Stomach (tissue), 9 donors: ENCODE results near the gene BIRC7. TPM values are rescaled to one million over a fixed set of nuclear protein-coding genes. Genes with fewer than 3 reads are reported as not detected.
A peak's percentile ranks its signal among the peaks of the same experiment; 100 is the strongest.

Source experiments
- DNase-seq, 2 donors: peaks; one replicate each; pipeline versions ENCODE4 v3.0.0 to v3.0.0-alpha.2; 2013 to 2019
- H3K27ac ChIP-seq, 5 donors: fragments of 200-600 bp in 4 of 5; sonication (generic) in 4 of 5; one replicate each; pipeline ENCODE4 v1.5.1; 2013 to 2019; ENCODE audit warnings: mild to moderate bottlenecking in 1 of 5, moderate library complexity in 1 of 5
- H3K27me3 ChIP-seq, 3 donors: fragments of 200-600 bp; sonication (generic); one replicate each; pipeline ENCODE4 v1.5.1; 2017 to 2019; ENCODE audit warnings: mixed run types in 1 of 3
- H3K36me3 ChIP-seq, 4 donors: fragments of 200-600 bp; sonication (generic); 1 replicate in 3 of 4; 2 replicates in 1 of 4; pipeline ENCODE4 v1.5.1; 2016 to 2019
- H3K4me1 ChIP-seq, 4 donors: fragments of 200-600 bp; sonication (generic); one replicate each; pipeline ENCODE4 v1.5.1; 2016 to 2019
- H3K4me3 ChIP-seq, 4 donors: fragments of 200-600 bp; sonication (generic) in 3 of 4; one replicate each; pipeline ENCODE4 v1.5.1; 2016 to 2019; ENCODE audit warnings: mild to moderate bottlenecking in 1 of 4
- H3K9me3 ChIP-seq, 4 donors: fragments of 200-600 bp; sonication (generic); one replicate each; pipeline ENCODE4 v1.5.1; 2016 to 2019
- CTCF ChIP-seq, 7 experiments: fragments of 450-650 bp in 4 of 7; fragments of 200-600 bp in 3 of 7; sonication (generic) in 3 of 7; IDR thresholded peaks; one replicate each; pipeline ENCODE4 v1.5.1; 2016 to 2019; ENCODE audit warnings: antibody characterized with exemption in 7 of 7, control low read depth in 2 of 7, mild to moderate bottlenecking in 1 of 7
- EP300 ChIP-seq: sonication (generic); formaldehyde crosslinking; IDR thresholded peaks from one replicate; pipeline ENCODE4 v1.6.1; 2017; ENCODE audit warnings: antibody characterized with exemption
- POLR2A ChIP-seq, 4 donors: fragments of 450-650 bp; IDR thresholded peaks; one replicate each; pipeline ENCODE4 v1.6.1; 2016; ENCODE audit warnings: antibody characterized with exemption in 4 of 4, control low read depth in 2 of 4, mild to moderate bottlenecking in 1 of 4, moderate library complexity in 1 of 4
- POLR2AphosphoS5 ChIP-seq, 3 donors: sonication (generic); formaldehyde crosslinking; IDR thresholded peaks; one replicate each; pipeline ENCODE4 v1.6.1; 2016; ENCODE audit warnings: antibody characterized with exemption in 3 of 3
- WGBS, 5 donors: extraction: QIAGEN DNeasy Blood & Tissue Kit in 3 of 5; methylation state at CpG; one replicate each; pipeline versions ENCODE4 v1.1.5 to v1.1.7; 2013 to 2018; 5-methylcytosine and 5-hydroxymethylcytosine counted together
- intact Hi-C: fragments of 100-400 bp; cut with DNase I; formaldehyde crosslinking; loops from one replicate; pipeline ENCODE4 v1.15.1; 2023; ENCODE audit warnings: low total_unique reads
- polyA plus RNA-seq, 3 donors: library from polyadenylated mRNA; stranded (reverse); fragments of 200-250 nt; gene quantifications; one replicate each; pipeline ENCODE4 v1.2.3, GENCODE V29; 2013
- total RNA-seq, 5 donors: library from RNA; depleted of rRNA; stranded (reverse); fragments of >200 nt; gene quantifications; one replicate each; pipeline versions ENCODE4 v1.1.0 to v1.2.3, GENCODE V29; 2014 to 2016
- donor health status: healthy with polysubstance abuse.
- donor health status: Bipolar disorder and iron deficiency.
- donor health status: healthy.

The BIRC7 gene
- total and polyA plus RNA-seq, 8 donors, result not detected

DNA sequence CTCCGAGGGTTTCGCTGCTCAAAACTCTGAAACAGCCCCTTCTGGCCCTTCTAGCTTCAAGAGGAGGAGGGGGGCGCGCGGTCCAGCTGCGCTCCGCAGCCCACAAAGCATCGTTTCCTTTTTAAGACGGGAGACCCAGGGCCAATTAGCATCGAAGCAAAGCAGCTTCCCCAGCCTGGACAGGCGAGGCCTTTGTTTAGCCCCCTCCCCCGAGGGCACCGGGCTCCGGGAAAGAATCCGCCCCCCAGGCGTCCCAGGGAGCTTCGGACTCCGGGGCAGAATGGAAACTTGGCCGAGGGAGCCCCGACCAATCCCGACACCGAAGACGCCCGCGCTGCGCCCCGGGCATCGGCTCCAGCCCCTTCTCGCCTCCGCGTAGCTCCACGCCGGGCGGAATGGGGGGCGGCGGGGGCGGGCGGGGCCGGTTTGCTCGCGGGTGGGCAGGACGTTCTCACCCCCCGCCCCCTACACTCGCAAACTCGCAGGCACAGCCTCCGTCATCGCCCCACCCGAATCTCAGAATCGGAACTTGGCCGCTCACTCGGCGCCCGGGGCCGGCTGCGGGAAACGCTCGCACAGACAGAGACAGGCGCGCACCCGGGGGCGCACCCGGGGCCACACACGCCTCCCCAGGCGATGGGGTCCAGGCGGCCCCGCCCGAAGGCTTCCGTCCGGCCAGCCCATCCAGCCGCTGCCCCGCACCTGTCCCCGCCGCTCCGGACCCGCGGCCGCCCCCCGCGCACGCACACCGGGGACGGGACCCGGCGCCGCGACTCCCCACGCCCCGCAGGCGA is 17.9 kb downstream of the BIRC7 start:
- Histone ChIP-seq H3K27me3 (peaks cover 23 to 94% (median 70%) of the 10 kb centered on the region in 3 donors), H3K4me1 (peaks cover 12 to 20% (median 19%) of the 10 kb centered on the region in 4 donors), H3K36me3 (no peaks in the 10 kb centered on the region), H3K4me3 (peak overlapping the region; percentile 34 to 51 (median 40)), H3K9me3 (no peaks in the 10 kb centered on the region), H3K27ac (no peak overlapping the region)
- WGBS, 5 donors, result 0 to 2% (median 1%) methylated on average over 16 to 89 of the region's 89 CpGs
- intact Hi-C loops, result no loop called here
- peak in 1 of 2 donors; percentile 82 for DNase-seq
- TF ChIP-seq EP300 (no peak), POLR2A (IDR thresholded peaks at IDR 0.05) (no peak), POLR2AphosphoS5 (IDR thresholded peaks at IDR 0.05) (no peak), CTCF (IDR thresholded peaks at IDR 0.05) (no peak)

- 1 to 6% (median 1%) methylated on average over 7 to 46 of the region's 46 CpGs for WGBS, 5 donors
- no peak for TF ChIP-seq EP300
- no peak for TF ChIP-seq POLR2A (IDR thresholded peaks at IDR 0.05)
- no peak for TF ChIP-seq POLR2AphosphoS5 (IDR thresholded peaks at IDR 0.05)
- no peak for TF ChIP-seq CTCF (IDR thresholded peaks at IDR 0.05)
- Histone ChIP-seq H3K27me3 (peaks cover 23 to 94% (median 67%) of the 10 kb centered on the region in 3 donors), H3K36me3 (no peaks in the 10 kb centered on the region), H3K9me3 (no peaks in the 10 kb centered on the region), H3K27ac (no peak within 1 kb of the TSS), H3K4me3 (peak within 1 kb of the TSS; percentile 34 to 51 (median 40)), H3K4me1 (peaks cover 12 to 20% (median 19%) of the 10 kb centered on the region in 4 donors)
- intact Hi-C loops, result no loop called here
- DNase-seq, result no peak
These were observed 18.5 kb downstream of the BIRC7 start, which contains the start of gene NKAIN4 for GRCh38 chr20:63254232-63254605. Gene NKAIN4, minus strand, starts transcription at chr20:63254463. Its CDS starts 13 bp downstream, at chr20:63254450.

DNA sequence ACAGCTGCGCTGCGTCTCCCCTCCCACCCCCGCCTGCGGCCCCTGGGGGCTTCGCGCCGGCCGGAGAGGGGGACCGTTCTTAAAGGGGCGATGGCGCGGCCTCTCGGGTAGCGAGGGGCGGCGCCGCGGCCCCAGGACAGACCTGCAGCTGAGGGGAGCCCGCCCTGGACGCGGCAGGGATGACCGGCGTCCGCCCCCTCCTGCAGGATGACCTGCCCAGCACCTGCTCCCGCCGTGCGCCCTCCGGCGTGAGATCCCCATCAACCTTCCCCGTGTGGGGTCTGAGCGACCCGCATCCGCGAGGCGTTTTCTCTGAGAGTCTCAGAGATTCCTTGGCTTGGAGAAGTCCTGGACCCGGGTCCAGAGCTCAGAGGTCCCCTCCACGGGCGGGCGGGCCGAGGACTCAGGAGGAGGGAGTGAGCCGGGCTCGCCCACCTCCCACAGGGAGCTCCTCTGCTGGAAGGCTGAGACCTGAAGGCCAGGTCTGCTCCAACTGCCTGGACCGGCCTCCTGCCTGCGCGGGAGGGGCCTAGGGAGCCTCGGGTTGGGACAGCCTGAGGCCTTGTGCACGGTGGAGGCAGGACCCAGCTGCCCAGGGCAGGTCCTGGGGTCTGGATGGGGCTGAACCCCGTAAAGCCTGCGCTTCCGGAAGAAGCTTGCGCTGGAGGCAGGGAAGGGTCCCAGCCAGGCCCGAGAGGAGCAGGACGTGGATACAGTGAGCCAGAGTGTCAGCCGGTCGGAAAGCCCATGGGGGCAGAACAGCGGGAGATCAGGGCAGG is 19.1 kb downstream of the BIRC7 start:
- Histone ChIP-seq H3K4me1 (peaks cover 12 to 20% (median 19%) of the 10 kb centered on the region in 4 donors), H3K27me3 (peaks cover 23 to 94% (median 70%) of the 10 kb centered on the region in 3 donors), H3K36me3 (no peaks in the 10 kb centered on the region), H3K27ac (no peak overlapping the region), H3K9me3 (no peaks in the 10 kb centered on the region), H3K4me3 (peak overlapping the region in 3 of 4 donors; percentile 39 to 51 (median 41))
- TF ChIP-seq EP300, result no peak
- no peak for TF ChIP-seq CTCF (IDR thresholded peaks at IDR 0.05)
- no peak for TF ChIP-seq POLR2AphosphoS5 (IDR thresholded peaks at IDR 0.05)
- no peak for TF ChIP-seq POLR2A (IDR thresholded peaks at IDR 0.05)
- DNase-seq, result peak in 1 of 2 donors; percentile 73
- intact Hi-C loops, result no loop called here
- 8 to 27% (median 12%) methylated on average over 11 to 56 of the region's 56 CpGs for WGBS, 5 donors

DNA sequence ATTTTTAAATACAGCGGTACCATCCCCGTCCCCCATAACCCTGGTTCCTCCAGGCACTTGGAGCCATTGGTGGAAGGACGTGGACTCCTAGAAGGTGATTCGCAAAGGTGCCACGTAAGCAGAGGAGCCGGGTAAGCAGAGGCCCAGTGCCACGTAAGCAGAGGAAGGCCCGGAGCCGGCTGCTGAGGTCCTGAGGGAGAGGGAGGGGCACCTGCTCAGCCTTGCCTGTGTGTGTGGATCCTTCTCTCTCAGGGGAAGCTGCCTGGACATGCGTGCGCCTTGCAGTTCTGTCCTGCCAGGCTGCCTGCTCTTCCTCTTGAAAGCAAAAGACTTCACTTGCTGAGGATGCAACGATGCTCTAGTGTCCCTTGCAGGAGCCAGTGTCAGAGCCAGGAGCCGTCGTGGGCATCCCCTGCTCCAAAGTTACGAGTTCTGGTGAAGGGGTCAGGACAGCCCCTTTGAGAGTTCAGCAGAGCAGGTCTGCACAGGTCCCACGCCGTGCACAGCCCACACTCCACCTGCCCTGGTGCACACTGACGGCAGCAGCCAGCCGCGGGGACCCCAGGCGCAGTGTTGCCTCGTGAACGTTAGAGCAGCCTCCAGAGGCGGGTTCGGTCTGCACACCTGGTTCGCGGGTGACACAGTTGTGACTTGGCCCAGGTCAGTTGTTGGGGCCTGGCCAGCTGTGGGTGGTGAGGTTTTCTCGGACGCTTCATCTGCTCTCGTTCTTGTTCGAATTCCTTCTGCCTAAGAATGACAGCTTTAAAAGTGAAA is 20.4 kb downstream of the BIRC7 start:
- no peak for DNase-seq
- intact Hi-C loops, result no loop called here
- 44 to 60% (median 47%) methylated on average over 31 of the region's 31 CpGs for WGBS, 5 donors
- no peaks in the 10 kb centered on the region for H3K9me3 ChIP-seq
- TF ChIP-seq EP300 (no peak), CTCF (IDR thresholded peaks at IDR 0.05) (no peak), POLR2A (IDR thresholded peaks at IDR 0.05) (no peak), POLR2AphosphoS5 (IDR thresholded peaks at IDR 0.05) (no peak)
- H3K4me1 ChIP-seq, result peaks cover 12 to 20% (median 19%) of the 10 kb centered on the region in 4 donors
- H3K4me3 ChIP-seq, result no peak overlapping the region
- H3K27me3 ChIP-seq, result peaks cover 23 to 94% (median 74%) of the 10 kb centered on the region in 3 donors
- H3K36me3 ChIP-seq, result no peaks in the 10 kb centered on the region
- H3K27ac ChIP-seq, result no peak overlapping the region
